Keratinocyte (primary cell): Measurements from ENCODE around the gene TSHZ2.

ENCODE experiments used
- EZH2 ChIP-seq: IDR thresholded peaks from one replicate; pipeline ENCODE4 v1.6.1; 2012; ENCODE audit warnings: inconsistent platforms, mild to moderate bottlenecking, low read length, moderate library complexity
- TF ChIP-seq, protein P1 (sequence below), 3 experiments: IDR thresholded peaks in 1 of 3; conservative IDR thresholded peaks in 1 of 3; optimal IDR thresholded peaks in 1 of 3; 2 replicates in 2 of 3; 3 replicates in 1 of 3; pipeline versions ENCODE3 to v1.5.1; 2011; ENCODE audit warnings: low read length in 3 of 3, mild to moderate bottlenecking in 3 of 3, moderate library complexity in 2 of 3, control low read depth in 1 of 3, inconsistent platforms in 1 of 3; ENCODE audit not compliant: insufficient read depth in 2 of 3; ENCODE audit errors: extremely low read depth in 1 of 3

DNA sequence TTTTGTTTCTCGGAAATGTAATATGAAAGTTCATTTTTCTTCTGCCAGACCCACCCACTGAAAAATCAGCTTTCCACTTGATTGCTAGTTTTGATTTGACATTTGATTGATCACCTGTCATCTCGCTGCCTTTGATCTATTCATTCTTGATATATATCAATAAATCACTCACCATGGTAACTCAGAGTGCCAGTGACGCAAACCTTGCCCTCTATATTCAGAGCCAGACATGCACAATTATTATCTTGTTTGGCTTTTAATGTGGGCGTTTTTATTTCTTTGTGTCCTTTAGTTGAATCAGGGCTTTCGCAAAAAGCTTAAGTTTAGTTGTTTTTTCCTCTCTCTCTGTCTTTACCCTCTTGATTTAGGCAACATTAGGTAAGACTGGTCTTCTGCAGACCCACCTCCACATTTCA lies 2.0 kb downstream of the TSHZ2 start:
- TF ChIP-seq, protein P1, sequence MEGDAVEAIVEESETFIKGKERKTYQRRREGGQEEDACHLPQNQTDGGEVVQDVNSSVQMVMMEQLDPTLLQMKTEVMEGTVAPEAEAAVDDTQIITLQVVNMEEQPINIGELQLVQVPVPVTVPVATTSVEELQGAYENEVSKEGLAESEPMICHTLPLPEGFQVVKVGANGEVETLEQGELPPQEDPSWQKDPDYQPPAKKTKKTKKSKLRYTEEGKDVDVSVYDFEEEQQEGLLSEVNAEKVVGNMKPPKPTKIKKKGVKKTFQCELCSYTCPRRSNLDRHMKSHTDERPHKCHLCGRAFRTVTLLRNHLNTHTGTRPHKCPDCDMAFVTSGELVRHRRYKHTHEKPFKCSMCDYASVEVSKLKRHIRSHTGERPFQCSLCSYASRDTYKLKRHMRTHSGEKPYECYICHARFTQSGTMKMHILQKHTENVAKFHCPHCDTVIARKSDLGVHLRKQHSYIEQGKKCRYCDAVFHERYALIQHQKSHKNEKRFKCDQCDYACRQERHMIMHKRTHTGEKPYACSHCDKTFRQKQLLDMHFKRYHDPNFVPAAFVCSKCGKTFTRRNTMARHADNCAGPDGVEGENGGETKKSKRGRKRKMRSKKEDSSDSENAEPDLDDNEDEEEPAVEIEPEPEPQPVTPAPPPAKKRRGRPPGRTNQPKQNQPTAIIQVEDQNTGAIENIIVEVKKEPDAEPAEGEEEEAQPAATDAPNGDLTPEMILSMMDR (optimal IDR thresholded peaks at IDR 0.05 in 1 of 3, IDR thresholded peaks at IDR 0.05 in 1 of 3, conservative IDR thresholded peaks at IDR 0.05 in 1 of 3; ENCODE audit: extremely low read depth in 1 of 3, insufficient read depth in 2 of 3, low read length in 3 of 3) = no peak
- TF ChIP-seq EZH2 = no peak
